Islet precursor cell (in vitro differentiated cells): ENCODE measurements around the gene RBM14.
"Not testable (repeated sequence)": the region's sequence is repeated elsewhere in the genome, so short reads cannot be mapped to it uniquely, and the experiment has no call there.

Experiments
- DNase-seq: peaks from one replicate; pipeline ENCODE4 v3.0.0-alpha.2; 2018

RBM14 gene

DNA sequence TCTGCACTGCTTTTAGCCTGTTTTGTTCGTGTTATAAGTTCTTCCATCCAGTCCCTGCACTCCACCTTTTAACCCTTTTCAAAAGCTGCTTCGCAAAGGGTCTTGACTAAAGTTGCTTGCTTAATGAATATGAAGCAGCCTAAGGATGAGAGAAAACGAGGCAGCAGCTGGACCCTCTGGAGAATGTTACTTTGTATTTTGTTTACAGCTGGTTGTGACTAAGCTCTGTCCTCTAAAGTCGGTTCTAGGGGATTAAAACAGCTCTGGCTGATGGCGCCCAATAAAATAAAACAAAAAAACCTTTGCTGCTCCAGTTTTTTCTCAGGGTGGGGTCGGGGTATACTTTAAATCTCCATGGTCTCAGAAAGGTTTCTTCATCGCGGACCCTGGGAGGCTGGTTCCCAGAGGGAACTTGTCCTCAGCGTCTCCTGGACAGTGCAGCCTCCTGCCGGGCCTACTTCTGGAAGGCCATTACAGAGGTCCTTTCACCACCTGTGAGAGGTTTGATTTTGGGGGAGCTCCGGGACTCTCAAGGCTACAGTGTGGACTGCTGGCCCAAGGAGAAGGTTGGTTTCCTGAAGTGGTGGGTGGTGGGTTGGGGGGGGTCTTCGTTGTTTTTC is 21.2 kb downstream of the RBM14 start:
- DNase-seq = no peak

DNA sequence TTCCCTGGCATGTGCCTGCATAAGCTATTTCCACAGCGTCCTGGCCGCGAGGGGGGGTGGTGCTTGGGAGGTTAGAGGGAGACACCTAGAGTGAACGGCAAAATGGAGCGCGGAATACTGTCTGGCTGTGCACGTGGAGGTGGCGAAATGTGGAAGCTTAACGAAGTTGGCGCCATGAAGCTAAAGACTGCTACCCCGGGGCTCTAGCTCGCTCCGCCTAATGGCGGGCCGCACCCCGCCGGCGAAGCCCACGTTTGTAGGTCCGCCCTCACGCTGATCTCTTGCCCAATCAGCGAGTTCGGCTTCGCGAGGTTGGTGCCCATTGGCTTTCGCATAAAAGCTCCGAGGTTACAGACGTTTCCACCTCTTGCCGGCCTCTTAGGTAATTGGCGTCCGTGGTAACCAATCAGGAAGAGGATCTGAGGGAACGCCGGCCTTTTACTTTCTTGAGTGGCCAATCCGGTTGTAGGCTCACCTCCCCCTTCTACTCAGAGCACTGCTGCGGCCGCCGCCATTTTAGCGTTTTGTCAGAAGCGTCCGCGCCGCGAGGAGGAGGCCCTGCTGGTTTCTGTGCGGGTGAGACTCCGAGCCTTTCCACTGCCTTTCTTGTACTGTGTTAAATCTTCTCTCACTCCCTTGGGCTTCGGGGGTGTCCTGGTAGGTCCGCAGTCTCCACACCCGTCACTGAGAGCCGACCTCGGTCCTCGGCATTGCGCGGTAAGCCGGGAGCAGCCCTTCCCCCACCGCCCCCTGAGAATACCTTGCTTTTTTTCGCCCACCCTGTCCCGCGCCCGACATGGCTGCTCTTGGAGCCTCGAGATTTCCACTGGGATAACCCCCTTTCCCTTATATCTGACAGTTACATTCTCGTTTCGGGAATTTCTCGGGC is 22.0 kb downstream of the RBM14 start, which contains the start of gene RBM4:
TSS of gene RBM4 (plus strand) at position 527 of the 889 bp plus-strand sequence. CDS start 1,009 bp downstream, outside the sequence.
- DNase-seq = peak; percentile 100

DNA sequence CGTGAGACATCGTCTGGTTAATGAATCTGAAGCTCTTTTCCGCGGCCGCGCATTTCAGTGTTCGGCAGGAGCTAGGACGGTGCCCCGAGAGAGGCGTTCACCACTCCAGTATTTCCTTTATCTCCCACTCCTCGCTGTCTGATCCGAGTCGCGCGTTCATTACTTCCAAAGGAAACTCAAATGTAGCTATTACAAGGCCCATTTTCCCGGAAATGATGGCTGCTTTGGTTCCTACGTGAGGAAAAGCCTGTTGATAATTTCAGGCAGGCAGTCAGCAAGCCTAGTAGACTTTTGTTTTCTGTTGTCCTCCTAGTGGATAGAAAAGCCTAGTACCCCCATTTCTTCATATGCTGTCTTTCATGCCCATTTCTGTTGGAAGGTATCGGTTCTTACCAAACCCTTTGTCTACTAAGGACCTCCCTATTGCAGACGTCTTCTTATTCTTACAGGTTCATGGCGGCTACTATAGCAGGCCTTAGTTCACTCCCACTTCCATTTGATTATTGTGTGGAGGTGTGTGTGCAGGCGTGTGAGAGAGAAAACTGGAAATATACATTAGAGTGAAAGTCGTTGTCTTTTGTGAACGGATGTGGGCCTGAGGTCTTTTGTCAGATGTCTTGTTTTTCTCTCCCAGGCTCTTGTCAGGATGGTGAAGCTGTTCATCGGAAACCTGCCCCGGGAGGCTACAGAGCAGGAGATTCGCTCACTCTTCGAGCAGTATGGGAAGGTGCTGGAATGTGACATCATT is 22.8 kb downstream of the RBM14 start:
- DNase-seq = no peak

DNA sequence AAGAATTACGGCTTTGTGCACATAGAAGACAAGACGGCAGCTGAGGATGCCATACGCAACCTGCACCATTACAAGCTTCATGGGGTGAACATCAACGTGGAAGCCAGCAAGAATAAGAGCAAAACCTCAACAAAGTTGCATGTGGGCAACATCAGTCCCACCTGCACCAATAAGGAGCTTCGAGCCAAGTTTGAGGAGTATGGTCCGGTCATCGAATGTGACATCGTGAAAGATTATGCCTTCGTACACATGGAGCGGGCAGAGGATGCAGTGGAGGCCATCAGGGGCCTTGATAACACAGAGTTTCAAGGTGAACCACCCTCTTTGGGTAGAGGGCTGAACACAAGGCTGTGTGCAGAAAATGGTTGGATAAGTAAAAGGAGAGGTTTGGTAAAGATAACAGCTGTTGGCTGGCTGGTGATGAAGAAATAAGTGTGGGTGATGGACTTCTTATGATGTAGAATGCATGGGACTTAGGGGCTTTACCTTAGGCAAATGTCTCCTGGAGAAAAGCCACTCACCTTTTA is 23.4 kb downstream of the RBM14 start:
- DNase-seq = not testable (repeated sequence)

DNA sequence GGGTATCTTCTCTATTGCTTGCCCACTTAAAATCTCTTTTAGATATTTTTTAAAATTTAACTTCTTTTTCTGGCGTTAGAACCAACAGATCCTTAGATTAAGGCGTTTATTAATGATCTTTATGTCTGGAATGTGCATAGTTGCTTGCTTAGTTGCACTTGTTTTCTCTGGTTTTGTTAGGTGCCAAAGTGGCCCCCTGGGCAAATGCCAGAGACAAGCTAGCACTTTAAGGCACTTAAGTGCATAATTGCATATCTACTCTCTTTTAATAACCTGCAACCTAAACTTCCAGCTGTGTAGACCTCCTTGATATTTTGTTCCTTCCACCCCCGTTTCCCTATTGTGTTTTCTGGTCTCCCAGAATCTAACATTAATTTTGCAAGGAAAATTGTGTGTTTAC is 25.4 kb downstream of the RBM14 start:
- DNase-seq = no peak

DNA sequence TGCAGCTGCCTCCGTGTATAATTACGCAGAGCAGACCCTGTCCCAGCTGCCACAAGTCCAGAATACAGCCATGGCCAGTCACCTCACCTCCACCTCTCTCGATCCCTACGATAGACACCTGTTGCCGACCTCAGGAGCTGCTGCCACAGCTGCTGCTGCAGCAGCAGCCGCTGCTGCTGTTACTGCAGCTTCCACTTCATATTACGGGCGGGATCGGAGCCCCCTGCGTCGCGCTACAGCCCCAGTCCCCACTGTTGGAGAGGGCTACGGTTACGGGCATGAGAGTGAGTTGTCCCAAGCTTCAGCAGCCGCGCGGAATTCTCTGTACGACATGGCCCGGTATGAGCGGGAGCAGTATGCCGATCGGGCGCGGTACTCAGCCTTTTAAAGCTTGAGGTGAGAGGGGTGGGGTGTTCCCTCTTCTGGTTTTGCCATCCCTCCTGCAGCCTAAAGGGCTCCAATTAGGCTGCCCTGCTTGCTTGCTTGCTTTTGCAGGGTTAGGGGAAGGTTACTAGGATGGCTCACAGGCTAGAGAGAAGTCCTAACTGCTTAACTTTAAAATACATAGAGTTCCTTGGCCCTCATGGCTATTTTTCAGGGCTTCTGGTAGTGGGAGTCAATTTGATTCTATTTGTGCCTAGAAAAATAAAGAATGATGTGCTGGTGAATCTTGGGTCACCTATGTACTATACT is 27.5 kb downstream of the RBM14 start:
- no peak for DNase-seq

DNA sequence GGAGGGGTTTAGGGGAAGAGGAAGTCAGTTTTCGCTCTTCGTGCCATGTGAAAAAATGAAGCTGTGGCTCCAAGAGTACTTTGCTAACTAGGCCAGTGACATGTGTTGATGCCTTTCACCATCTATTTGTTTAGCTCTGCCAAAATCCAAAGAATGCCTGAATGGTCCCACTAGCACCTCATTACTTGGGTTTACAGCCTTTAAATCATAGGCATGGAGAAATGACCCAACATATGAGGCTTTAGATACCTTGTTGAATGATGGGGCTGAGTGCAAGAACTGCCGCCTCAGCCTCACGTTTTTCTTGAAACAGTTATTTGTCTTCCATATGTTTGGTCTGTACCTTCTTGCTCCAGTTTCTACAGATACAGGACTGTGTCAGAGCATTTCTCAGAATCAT is 30.4 kb downstream of the RBM14 start:
- no peak for DNase-seq

DNA sequence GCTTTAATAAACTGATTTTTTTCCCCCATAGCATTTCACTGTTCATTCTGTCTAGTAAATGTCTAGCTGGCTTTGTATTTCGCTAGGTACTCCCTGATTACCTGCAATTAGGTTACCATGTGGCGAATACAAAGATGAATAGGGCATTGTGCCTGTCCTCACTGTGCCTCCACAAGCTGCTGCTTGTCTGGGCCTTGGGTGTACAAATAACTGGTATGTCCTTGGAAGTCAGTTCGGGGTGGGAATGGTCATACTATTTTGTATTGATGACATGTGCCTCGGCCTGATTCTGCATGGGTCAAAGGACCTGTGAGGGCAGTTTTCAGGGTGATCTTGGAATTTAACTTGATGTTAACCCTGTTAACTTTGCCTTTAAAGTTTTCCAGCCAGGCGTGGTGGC is 33.5 kb downstream of the RBM14 start:
- DNase-seq = no peak

DNA sequence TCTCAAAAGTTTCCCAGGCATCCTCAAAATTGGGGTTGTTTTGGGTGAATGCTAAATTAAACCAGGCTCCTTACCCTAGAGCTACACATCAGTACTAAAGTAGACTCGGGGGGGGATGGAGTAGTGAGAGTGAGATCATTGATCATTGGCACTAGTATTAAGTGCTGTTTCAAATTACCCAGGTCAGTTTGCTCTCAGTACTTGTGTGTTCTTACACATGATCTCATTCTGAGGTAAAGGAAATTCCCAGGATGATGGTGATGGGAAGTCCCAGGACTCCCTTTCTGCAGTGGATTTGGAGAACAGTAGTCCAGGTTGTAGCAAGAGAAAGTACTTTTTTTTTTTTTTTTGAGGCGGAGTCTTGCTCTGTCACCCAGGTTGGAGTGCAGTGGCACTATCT is 34.6 kb downstream of the RBM14 start:
- no peak for DNase-seq

DNA sequence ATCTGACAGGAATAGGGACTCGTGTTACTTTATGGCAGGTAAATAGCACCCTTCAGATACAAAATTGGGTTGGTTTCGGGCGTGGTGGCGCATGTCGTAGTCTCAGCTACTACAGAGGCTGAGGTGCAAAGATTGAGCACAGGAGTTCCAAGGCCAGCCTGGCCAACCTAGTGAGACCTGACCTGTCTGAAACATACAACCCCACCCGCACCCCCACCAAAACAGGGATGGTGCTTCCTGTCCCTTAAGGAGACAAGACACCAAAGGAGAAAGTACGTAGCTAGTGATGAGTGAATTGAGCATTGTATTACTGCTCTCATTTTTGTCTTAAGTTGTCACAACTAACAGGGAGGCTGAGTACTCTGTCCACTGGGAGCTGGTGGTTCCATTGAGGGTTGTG is 36.2 kb downstream of the RBM14 start:
- DNase-seq = no peak

DNA sequence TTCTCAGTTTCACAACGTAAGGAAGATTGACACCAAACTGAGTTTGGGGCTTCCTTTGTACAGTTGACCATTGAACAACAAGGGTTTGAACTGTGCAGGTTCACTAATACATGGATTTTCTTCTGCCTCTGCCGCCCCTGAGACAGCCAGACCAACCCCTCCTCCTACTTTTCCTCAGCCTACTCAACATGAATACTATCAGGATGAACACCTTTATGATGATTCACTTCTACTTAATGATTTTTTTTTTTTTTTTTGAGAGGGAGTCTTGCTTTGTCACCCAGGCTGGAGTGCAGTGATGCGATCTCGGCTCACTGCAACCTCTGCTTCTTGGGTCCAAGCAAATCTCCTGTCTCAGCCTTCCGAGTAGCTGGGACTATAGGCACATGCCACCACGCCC is 36.7 kb downstream of the RBM14 start:
- no peak for DNase-seq

DNA sequence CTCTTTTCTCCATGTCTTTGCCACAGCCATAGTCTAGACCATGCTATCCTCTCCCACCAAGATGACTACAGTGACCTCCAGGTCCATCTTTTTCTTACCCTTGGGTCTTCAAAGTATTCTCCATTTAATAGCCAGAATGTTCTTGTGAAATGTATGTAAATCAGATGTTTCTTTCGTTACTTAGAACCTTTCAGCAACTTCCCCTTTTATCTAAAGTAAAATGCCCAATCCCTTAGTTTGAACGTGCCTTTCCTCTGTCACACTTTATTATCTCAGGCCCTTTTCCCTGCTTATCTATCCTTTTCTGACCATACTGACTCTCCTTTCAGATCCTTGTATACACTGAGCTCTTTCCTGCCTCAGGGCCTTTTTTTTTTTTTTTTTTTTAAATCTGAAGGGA is 43.3 kb downstream of the RBM14 start:
- DNase-seq = no peak

DNA sequence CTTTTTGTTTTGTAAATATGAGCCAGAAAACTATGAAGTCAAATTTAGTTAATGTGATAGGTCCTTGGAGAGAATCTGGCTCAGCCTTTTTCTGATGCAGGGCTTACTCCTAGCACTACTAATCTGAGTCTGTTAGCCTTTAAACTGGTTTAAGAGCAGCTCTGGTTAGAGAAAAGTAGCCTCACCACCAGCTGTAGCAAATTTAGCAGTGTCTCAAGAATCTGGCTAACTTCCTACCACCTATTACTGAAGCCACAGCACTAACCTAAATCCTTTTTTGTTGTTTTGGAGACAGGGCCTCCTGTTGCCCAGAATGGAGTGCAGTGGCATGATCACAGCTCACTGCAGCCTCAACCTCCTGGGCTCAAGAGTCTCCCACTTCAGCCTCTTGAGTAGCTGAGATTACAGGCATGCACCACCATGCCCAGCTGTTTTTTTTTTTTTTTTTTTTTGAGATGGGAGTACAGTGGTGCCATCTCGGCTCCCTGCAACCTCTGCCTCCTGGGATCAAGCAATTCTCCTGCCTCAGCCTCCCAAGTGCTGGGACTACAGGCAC is 47.4 kb downstream of the RBM14 start:
- no peak for DNase-seq

DNA sequence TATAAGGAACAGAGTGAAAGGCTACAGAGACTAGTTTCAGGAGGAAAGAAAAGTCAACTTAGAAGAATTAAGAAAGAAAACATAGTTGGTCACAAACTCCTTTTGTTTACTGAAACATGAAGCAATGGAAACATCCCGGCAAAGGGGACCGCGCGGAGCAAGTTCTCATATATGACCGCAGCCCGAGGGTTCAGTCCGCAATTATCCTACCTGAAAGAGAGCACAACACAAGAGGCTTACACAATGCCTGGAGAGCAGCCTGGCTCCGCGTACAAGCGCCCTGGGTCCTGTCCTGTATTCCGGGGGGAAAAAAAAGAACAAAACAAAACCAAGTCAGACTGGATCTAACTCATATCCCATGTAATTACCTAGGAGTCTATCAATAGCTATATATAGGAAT is 48.9 kb downstream of the RBM14 start:
- no peak for DNase-seq

DNA sequence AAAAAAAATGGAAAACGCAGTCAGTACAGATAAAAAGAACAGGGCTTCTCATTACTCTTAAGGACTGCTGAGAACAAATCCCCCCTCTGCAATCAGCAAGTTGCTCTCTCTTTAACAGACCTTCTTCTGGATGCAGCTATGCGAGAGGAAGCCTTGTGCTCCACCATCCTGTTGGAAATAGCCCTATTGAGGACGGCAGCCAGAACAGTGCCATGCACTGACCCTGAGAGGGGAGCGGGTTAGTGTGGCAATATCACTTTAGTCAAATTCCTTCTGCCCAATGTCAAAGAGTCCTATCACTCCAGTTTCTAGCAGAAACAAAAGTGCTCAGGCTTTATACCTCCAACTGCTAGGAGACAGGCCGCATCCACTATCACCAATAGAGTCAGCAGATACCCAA is 54.4 kb downstream of the RBM14 start:
- DNase-seq = no peak

DNA sequence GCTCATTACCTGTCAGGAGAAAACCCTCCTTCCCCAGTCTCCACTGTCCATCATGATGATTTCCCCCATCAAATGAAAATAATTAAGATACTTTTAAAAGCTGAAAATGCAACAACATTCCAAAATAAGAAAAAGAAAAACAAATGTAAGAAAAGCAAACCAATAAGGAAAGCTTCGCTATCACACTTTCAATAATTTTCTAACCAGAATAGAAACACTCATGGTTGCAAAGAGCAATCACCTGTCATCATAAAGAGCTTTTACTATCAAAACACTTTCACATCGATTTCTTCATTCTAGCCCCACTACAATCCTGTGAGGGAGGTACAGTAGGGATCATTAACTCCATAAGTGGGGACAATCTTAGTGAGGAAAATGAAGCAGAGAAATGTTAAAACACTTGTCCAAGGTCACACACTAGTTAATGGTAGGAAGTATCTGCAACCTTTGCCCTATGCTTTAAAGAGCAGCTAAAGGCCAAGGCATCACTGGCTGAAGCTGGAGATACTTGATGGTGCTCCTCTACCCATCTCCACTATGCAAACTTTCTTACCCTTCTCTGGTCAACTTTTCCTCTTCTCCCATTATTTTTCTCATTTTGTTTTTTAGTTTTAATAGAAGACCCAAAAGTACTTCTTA is 58.7 kb downstream of the RBM14 start:
- DNase-seq = no peak

DNA sequence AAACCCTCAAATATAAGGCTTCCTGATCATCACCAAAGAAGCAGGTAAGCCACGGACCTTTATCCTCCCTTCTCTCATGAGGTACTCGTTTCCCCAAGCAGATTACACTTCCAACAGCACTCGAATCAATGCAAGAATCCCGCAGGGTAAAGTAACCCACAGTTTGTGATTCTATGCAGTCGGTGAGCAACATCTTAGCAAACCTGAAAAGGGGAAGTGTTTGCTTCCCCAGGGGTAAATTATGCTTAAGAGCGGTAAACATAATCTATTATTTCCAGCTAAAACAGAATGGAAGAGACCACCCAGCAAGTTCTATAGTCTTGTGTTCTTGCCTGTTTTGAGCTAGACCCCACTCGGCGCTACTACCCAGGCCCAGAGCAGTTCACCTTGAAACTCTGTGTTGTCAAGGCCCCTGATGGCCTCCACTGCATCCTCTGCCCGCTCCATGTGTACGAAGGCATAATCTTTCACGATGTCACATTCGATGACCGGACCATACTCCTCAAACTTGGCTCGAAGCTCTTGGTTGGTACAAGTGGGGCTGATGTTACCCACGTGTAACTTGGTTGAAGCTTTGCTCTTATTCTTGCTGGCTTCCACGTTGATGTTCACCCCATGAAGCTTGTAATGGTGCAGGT is 60.0 kb downstream of the RBM14 start:
- DNase-seq = no peak
